GM21367 (cell line): ENCODE results near the gene TSC22D1.

Experiments
- ATAC-seq: cut with Tn5 transposase; IDR thresholded peaks from one replicate; pipeline ENCODE4 v1.9.1; 2021; ENCODE audit not compliant: unreplicated experiment

Gene TSC22D1

GRCh38 chr13:44455769-44456168, 120.4 kb downstream of the TSC22D1 start:
- ATAC-seq = no peak

GRCh38 chr13:44453881-44454280, 122.2 kb downstream of the TSC22D1 start:
- ATAC-seq = no peak

GRCh38 chr13:44453069-44453468, 123.1 kb downstream of the TSC22D1 start:
- ATAC-seq = no peak

- ATAC-seq = no peak
These were observed 123.7 kb downstream of the TSC22D1 start for GRCh38 chr13:44452418-44452817.

GRCh38 chr13:44451651-44452050, 124.5 kb downstream of the TSC22D1 start:
- no peak for ATAC-seq

- no peak for ATAC-seq
These were observed 125.0 kb downstream of the TSC22D1 start for GRCh38 chr13:44451126-44451525.

- ATAC-seq = no peak
These were observed 125.9 kb downstream of the TSC22D1 start for GRCh38 chr13:44449999-44450821.

- no peak for ATAC-seq
These were observed 127.3 kb downstream of the TSC22D1 start for GRCh38 chr13:44448875-44449274.

- no peak for ATAC-seq
These were observed 127.8 kb downstream of the TSC22D1 start for GRCh38 chr13:44448373-44448772.

- no peak for ATAC-seq
These were observed 128.3 kb downstream of the TSC22D1 start for GRCh38 chr13:44447783-44448321.

- ATAC-seq = no peak
These were observed 136.0 kb downstream of the TSC22D1 start for GRCh38 chr13:44440046-44440608.

- ATAC-seq = no peak
These were observed 136.6 kb downstream of the TSC22D1 start for GRCh38 chr13:44439452-44440024.

- no peak for ATAC-seq
These were observed 137.9 kb downstream of the TSC22D1 start for GRCh38 chr13:44438234-44438579.

GRCh38 chr13:44437356-44438233, 138.5 kb downstream of the TSC22D1 start:
- ATAC-seq = no peak

GRCh38 chr13:44436589-44437337, 139.4 kb downstream of the TSC22D1 start:
- ATAC-seq = no peak

GRCh38 chr13:44435919-44436510, 140.1 kb downstream of the TSC22D1 start:
- ATAC-seq = no peak

GRCh38 chr13:44435142-44435918, 140.8 kb downstream of the TSC22D1 start:
- peak; percentile 55 for ATAC-seq

- no peak for ATAC-seq
These were observed 141.4 kb downstream of the TSC22D1 start for GRCh38 chr13:44434766-44435141.
